Amniotic epithelial cell (primary cell): ENCODE data around the gene WTIP.
"Not testable (repeated sequence)": the region's sequence is repeated elsewhere in the genome, so short reads cannot be mapped to it uniquely, and the experiment has no call there.

Experiments
- DNase-seq: peaks from one replicate; pipeline ENCODE4 v3.0.0-alpha.2; 2010; ENCODE audit warnings: low read depth

Gene WTIP

DNA sequence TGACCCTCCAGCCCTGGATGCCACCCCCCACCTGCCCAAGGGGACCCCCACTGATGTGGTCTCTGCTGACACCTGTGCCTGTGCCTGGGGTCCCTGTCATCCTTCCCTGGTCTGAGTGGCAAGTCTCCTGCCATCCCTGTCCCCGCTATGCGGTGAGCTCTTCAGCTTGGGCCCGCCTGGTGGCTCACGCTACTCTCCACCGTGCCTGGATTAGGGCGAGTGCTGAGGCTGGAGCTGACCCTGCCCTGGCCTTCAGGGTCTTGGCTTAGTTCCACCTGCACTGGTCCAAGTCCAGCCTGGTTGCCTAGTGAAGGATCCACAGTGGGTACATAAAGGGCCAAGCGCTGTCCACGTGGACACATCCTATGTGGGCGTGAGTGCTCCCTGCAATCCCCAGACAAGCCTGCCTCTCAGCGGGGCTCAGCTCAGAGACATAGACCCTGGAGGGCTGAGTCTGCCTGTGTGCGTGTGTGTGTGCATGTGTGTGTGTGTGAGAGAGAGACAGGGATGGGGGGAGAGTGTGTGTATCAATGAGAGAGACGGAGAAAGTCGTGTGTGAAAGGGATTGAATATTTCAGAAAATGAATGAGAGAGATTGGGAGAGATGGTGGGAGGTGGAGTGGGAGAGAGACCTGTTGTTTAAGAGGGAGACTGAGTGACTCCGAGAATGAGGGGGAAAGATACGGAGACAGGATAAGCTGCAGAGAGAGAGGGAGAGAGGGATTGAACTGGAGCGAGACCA lies 22.1 kb downstream of the WTIP start:
- no peak for DNase-seq

GRCh38 chr19:34504273-34504808 lies 22.8 kb downstream of the WTIP start:
- DNase-seq: no peak

DNA sequence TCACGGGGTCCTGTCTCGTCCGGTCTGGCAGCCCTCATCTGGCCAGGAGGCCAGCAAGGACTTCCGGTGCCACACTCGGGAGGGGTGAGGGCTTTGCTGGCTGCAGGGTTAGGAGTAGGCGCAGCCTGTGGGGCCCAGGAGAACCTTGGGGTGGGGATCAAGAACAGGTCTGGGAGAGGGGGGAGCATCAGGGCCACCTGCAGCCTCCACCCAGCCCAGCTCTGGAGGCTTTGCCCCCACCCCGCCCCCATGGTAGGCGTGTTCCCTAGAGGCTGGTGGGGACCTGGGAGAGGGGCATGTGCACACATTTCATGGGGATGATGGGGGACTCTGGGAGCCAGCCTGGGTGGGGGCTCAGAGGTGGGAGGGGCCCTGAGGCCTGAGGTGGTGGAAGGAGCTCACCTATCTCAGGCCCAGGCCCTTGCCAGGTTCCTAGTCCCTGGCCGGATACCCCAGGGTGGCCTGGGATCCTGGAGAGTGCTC lies 23.3 kb downstream of the WTIP start:
- DNase-seq: no peak

DNA sequence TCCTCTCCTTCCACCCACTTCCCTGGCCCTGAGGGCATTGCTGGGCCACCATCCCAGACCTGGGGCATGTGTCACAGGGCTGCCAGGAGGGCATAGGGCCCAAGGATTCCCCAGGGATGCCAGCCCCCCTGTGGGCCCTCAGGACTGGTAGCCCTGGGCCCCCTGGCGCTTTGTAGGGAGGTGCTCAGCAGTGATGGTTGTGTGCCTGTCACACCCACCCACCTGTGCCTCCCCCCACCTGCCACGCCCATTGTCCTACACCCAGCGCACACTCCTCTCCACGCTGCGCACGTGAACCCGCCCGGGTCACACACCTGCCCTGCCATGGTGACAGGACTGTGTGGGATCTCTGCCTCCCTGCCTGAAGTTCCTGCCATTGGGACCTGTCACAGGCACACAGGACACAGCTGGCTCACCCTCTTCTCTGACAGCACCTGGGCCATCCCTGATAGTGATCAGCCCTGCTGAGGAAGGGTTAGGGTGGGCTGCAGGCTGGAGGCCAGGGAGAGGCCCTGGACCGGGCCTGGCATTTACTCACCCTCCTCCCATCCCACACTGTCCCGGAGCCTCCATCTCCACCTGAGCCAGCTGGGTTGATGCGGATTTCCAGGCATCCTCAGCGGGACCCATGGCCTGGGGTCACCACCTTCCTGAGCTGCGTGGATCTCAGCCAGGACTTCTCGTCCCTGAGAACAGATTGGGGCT lies 23.9 kb downstream of the WTIP start:
- DNase-seq: no peak

DNA sequence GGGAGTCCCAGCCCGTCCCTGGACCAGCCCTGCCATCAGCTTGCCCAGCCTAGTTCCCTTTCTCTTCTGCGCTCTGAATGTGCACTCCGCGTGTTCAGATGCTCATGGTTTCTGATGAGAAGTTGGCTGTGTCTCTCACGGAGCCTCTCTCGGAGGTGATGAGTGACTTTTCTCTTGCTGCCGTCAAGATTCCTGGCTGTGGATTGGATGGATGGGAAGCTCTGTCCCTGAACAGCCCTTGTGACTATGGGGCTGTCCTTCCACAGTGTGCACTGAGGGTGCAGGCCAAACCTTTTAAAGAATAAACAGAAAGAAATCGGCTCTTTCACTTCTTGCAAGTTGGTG lies 24.4 kb downstream of the WTIP start:
- DNase-seq: no peak

- DNase-seq: peak; percentile 13
Observed at GRCh38 chr19:34507414-34508067, 26.0 kb downstream of the WTIP start.

GRCh38 chr19:34508540-34508939 lies 27.0 kb downstream of the WTIP start:
- DNase-seq: no peak

- not testable (repeated sequence) for DNase-seq
Observed at GRCh38 chr19:34510904-34511303, 29.3 kb downstream of the WTIP start.

- no peak for DNase-seq
Observed at GRCh38 chr19:34512254-34512822, 30.8 kb downstream of the WTIP start.

DNA sequence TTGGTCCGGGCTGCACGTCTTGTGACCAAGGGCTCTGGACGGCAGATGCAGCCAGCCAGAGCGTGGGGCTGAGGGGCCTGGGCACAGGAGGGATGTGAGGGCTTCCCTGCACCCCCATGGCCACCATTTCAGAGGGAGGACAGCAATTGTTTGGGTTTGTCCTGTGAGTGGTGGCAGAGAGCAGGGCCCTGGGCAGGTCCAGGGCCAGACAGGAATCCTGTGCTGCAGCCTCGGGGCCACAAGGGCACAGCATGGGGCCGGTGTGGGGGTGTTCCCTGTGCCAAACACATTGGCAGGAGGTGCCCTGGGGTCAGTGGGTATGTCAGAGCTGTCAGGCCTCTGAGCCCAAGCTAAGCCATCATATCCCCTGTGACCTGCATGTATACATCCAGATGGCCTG lies 32.2 kb downstream of the WTIP start:
- no peak for DNase-seq

GRCh38 chr19:34519602-34520001 lies 38.0 kb downstream of the WTIP start:
- no peak for DNase-seq

- DNase-seq: no peak
Observed at GRCh38 chr19:34523408-34523807, 41.9 kb downstream of the WTIP start.

DNA sequence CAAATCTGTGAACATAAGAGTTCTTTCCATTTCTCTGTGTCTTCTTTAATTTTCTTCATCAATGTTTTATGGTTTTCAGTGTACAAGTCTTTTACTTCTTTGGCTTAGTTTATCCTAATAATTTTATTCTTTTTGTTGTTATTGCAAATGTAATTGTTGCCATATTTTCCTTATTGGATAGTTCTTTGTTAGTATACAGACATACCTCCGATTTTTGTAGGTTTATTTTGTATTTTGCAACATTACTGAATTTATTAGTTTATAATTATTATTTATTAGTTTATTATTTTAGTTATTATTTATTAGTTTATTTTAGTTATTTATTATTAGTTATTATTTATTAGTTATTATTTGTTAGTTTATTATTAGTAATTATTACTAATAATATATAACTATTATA lies 43.4 kb downstream of the WTIP start:
- no peak for DNase-seq

DNA sequence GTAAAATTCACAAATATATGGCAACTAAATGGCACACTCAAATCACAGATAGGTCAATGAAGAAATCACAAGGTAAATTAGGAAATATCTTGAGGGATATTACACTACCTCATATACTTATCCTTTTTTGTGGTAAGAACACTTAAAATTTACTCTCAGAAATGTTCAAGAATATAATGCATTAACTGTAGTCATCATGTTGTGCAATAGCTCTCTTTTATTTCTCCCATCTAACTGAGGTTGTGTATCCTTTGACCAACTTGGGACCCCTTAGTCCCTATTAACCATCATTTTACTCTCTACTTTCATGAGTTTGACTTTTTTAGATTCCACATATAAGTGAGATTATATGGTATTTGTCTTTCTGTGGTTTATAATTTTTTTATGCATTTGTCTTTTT lies 52.6 kb downstream of the WTIP start:
- no peak for DNase-seq

DNA sequence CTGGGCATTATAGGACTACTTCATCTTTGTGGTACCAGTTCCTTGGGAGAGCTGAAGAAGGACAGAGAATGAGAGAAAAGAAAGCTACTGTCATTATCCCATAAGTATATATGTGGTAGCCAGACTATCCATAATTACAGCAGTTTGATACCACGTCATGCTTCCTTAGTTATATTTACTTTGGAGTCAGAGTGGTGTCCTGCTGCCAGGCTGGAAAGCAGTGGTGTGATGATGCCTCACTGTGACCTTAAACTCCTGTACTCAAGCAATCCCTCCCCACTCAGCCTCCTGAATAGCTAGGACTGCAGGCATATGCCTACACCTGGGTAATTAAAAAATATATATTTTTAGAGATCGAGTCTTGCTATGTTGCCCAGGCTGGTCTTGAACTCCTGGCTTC lies 57.8 kb downstream of the WTIP start:
- DNase-seq: no peak

- DNase-seq: no peak
Observed at GRCh38 chr19:34540811-34541557, 59.4 kb downstream of the WTIP start.

GRCh38 chr19:34549833-34550232 lies 68.3 kb downstream of the WTIP start:
- DNase-seq: no peak

- no peak for DNase-seq
Observed at GRCh38 chr19:34555447-34555846, 73.9 kb downstream of the WTIP start.

DNA sequence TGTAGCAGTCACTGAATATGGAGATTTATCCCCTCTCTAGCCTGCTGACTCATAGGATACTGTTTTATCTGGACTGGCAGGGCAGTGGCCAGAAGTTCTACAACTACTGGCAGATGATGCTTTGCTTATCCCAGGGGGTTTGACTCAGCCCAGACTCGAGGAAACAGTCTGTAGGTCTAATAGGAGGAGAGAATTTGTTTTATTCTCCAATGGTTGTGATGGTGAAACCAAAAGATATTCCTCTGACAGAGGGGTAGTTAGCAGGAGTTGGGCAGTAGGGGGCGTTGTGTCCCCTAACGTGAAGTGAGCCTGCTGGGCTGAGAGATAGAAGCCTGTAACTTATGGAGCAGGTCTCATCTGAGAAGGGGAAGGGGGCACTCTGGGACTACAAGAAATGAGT lies 74.9 kb downstream of the WTIP start:
- DNase-seq: peak; percentile 7

GRCh38 chr19:34559045-34559444 lies 77.5 kb downstream of the WTIP start:
- no peak for DNase-seq

GRCh38 chr19:34560229-34560628 lies 78.7 kb downstream of the WTIP start:
- no peak for DNase-seq
